Ectodermal cell (in vitro differentiated cells): ENCODE results near the gene TERT.
"Not testable (repeated sequence)": the region's sequence is repeated elsewhere in the genome, so short reads cannot be mapped to it uniquely, and the experiment has no call there.

Experiments used
- H3K27ac ChIP-seq: 2 replicates; pipeline ENCODE4 v1.7.0; 2013; ENCODE audit warnings: mild to moderate bottlenecking, low read depth, low read length; ENCODE audit not compliant: insufficient read depth, poor library complexity, severe bottlenecking
- H3K27me3 ChIP-seq: 2 replicates; pipeline ENCODE4 v1.7.0; 2013; ENCODE audit warnings: mild to moderate bottlenecking, low read length; ENCODE audit not compliant: insufficient read depth, control insufficient read depth, poor library complexity, severe bottlenecking
- H3K36me3 ChIP-seq: one replicate; pipeline ENCODE4 v1.7.0; 2013; ENCODE audit warnings: low read length; ENCODE audit not compliant: control insufficient read depth, insufficient read depth
- H3K4me1 ChIP-seq: one replicate; pipeline ENCODE4 v1.7.0; 2013; ENCODE audit warnings: low read length; ENCODE audit not compliant: control insufficient read depth, insufficient read depth
- H3K4me3 ChIP-seq: 2 replicates; pipeline ENCODE4 v1.7.0; 2013; ENCODE audit warnings: low read depth, low read length, control low read depth; ENCODE audit not compliant: insufficient read depth
- H3K9me3 ChIP-seq: 2 replicates; pipeline ENCODE4 v1.7.0; 2013; ENCODE audit warnings: mild to moderate bottlenecking, low read length, moderate library complexity; ENCODE audit not compliant: control insufficient read depth
- WGBS, 2 experiments: methylation state at CpG; one replicate each; pipeline ENCODE4 v1.1.7; 2013; ENCODE audit warnings: missing lambda C conversion rate in 2 of 2; 5-methylcytosine and 5-hydroxymethylcytosine counted together

The TERT gene

DNA sequence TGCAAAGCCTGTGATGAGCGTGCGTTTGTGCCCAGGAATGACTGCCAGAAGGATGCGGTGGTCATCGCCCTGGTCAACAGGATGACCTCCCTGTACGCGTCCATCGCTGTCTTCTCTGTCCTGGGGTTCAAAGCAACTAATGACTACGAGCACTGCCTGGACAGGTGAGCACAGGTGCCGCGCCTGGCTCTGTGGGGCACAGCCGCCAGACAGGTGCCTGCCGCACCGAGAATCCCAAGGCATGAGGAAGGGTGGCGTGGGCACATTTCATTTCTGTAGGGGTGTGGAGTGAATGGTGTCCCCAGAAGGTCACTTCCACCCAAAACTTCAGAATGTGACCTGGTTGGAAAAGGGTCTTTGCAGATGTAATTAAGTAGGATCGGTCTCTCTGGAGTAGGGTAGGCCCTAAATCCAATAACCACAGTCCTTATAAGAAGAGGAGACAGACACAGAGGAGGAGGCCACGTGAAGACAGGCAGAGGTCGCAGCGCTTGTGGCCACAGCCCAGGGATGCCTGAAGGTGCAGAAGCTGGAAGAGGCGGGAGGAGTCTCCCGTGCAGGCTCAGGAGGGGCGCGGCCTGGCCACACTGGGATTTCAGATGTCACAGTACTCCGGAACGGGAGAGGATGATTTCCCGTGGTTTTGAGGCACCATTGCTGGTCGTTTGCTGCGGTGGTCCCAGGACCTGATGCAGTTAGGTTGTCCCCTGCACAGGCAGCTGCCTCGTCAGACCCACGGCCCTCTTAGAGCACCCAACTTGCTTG, 54.2 kb downstream of the TERT start:
- 90 to 93% methylated on average over 29 of the region's 29 CpGs for WGBS, 2 experiments

DNA sequence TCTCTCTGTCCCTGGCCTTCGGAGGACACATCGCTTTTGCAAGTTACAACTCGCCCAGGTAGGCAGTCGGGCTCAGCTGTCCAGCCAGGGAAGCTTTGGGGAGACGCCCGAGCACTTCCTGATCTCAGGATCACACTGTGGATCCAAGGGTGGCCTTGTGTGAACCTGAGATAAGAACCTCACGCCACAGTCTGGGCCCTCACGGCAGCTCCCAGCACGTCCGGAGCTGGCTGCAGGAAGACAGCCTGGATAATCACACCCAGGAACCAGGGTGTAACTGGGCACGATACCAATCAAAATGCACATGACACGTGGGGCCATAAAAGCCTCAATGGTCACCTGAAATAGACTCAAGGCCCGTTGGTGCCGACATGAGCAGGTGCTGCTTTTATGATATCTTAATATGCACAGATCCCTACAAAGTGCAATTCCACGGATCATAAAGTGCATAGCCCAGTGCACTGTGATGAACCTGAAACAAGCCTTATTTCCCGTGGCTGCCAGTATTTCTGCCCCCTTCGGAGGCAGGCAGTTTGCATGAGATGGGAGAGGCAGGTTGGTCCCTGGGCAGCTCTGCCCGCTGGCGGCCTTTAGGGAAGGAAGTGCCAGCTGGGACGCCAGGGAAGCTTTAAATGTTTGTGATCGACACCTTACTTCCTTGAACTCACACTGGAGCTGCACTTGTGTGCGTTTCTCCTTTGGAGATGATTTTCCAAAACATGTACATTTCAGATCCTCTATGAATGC, 55.2 kb downstream of the TERT start:
- H3K27ac ChIP-seq: no peak overlapping the region
- 91% methylated on average over 22 of the region's 22 CpGs for WGBS, 2 experiments

More for the DNA sequence above, 54.2 kb downstream of the TERT start:
- no peaks in the 10 kb centered on the region for H3K9me3 ChIP-seq
- no peak overlapping the region for H3K4me3 ChIP-seq
- no peaks in the 10 kb centered on the region for H3K4me1 ChIP-seq
- no peaks in the 10 kb centered on the region for H3K36me3 ChIP-seq
- no peak overlapping the region for H3K27ac ChIP-seq
- no peaks in the 10 kb centered on the region for H3K27me3 ChIP-seq

DNA sequence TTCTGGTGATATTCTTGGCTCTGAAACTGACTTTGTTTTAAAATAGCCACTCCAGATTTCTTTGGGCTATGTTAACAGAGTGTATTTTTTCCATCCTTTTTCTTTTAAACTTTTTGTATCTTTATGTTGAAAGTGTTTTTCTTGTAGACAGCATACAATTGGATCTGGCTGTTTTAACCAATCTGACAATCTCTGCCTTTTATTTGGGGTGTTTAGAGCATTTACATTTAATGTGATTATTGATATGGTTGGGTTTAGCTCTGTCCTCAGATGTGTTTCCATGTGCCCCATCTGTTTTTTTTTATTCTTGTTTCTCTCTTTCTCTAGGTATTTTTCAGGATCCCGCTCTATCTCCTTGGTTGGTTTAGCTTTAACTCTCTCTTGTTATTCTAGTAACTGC, 59.0 kb downstream of the TERT start:
- H3K9me3 ChIP-seq: no peaks in the 10 kb centered on the region
- H3K27ac ChIP-seq: no peak overlapping the region
- WGBS, 2 experiments: 100% methylated on average over 1 of the region's 1 CpG
- no peak overlapping the region for H3K4me3 ChIP-seq
- no peaks in the 10 kb centered on the region for H3K36me3 ChIP-seq
- H3K4me1 ChIP-seq: no peaks in the 10 kb centered on the region
- H3K27me3 ChIP-seq: no peaks in the 10 kb centered on the region

More for the DNA sequence above, 55.2 kb downstream of the TERT start:
- Histone ChIP-seq H3K27me3 (no peaks in the 10 kb centered on the region), H3K36me3 (no peaks in the 10 kb centered on the region), H3K4me3 (no peak overlapping the region), H3K4me1 (no peaks in the 10 kb centered on the region), H3K9me3 (no peaks in the 10 kb centered on the region)

DNA sequence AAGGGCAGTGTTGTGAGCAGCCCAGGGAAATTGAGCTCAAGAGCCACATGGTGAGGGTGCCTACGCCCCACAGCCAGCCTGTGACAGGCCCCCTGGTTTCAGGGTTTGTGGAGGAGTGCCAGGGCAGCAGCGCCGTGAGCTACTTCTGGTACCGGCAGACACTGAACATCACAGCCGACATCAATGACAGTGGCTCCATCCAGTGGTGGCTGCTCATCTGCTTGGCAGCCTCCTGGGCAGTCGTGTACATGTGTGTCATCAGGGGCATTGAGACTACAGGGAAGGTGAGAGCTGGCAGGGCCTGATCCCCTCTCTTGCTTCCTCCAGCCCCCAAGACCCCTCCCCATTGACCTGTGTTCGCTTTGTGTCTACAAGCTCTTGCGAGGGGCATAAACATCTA, 59.5 kb downstream of the TERT start:
- Histone ChIP-seq H3K4me3 (no peak overlapping the region), H3K36me3 (no peaks in the 10 kb centered on the region), H3K27me3 (no peaks in the 10 kb centered on the region), H3K4me1 (no peaks in the 10 kb centered on the region), H3K9me3 (no peaks in the 10 kb centered on the region), H3K27ac (no peak overlapping the region)
- WGBS, 2 experiments: 79 to 82% methylated on average over 8 of the region's 8 CpGs

DNA sequence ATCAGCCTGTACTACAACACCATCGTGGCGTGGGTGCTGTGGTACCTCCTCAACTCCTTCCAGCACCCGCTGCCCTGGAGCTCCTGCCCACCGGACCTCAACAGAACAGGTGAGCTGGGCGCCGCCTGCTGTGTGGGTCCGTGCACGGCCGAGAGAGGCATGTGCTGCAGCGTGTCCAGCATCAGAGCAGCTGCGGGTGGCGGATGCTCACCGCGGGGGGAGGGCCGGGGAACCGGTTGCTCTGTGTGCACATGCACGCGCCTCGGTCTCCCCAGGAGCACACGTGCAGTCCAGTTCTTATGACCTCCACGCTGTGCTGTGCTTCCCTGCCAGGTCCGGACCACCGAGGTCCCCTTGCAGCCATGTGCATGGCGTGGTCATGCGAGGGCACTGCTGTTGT, 62.1 kb downstream of the TERT start:
- H3K27me3 ChIP-seq: no peaks in the 10 kb centered on the region
- H3K36me3 ChIP-seq: no peaks in the 10 kb centered on the region
- H3K4me3 ChIP-seq: no peak overlapping the region
- WGBS, 2 experiments: 94 to 95% methylated on average over 25 of the region's 25 CpGs
- no peaks in the 10 kb centered on the region for H3K9me3 ChIP-seq
- no peak overlapping the region for H3K27ac ChIP-seq
- H3K4me1 ChIP-seq: no peaks in the 10 kb centered on the region

DNA sequence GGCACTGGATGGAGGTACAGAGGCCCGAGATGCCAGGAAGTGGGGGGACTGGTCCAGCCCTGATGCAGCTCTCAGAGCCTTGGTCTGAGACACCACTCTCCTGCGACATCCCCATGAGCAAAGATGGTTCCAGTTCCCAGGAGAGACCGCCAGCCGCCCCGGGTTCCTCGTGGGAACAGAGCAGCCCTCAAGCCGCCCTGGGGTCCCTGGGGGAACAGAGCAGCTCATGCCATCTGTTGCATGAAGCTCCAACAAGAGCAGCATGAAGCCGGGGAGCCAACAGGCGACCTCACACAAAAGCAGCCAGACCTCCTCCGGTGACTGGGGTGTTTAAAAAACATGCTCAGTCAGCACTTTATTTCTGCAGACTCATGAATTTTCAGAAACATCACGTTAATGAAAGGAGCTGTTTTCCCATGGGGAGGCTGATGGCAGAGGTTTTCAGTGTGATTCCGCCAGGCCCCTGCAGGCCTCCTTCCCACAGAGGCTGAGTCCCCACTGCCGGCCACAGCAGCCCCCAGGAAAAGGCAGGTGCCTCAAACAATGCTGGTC, 63.4 kb downstream of the TERT start:
- WGBS, 2 experiments: 85 to 86% methylated on average over 13 of the region's 13 CpGs
- H3K4me3 ChIP-seq: no peak overlapping the region
- H3K27ac ChIP-seq: no peak overlapping the region
- no peaks in the 10 kb centered on the region for H3K9me3 ChIP-seq
- no peaks in the 10 kb centered on the region for H3K36me3 ChIP-seq
- H3K4me1 ChIP-seq: no peaks in the 10 kb centered on the region
- H3K27me3 ChIP-seq: no peaks in the 10 kb centered on the region

DNA sequence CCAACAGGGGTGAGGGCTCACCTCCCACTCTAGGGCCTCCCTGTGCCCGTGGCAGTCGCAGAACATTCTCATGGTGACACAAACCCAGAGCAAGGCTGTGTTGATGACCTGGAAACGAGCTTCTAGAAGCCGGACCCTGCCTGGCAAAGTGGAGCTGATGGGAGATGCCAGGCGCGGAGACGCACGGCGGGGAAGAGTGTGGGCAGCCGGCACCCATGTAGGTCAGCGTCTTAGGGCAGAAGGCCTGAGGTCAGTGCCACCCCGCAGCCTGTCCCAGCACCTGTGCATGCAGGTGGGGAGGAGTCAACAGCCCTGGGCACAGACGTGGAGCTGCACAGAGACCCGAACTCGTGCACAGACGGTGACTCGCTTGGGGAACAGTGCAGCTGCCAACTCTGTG, 64.3 kb downstream of the TERT start:
- H3K4me3 ChIP-seq: no peak overlapping the region
- H3K27me3 ChIP-seq: no peaks in the 10 kb centered on the region
- WGBS, 2 experiments: 94 to 96% methylated on average over 17 of the region's 17 CpGs
- no peaks in the 10 kb centered on the region for H3K36me3 ChIP-seq
- no peak overlapping the region for H3K27ac ChIP-seq
- no peaks in the 10 kb centered on the region for H3K9me3 ChIP-seq
- H3K4me1 ChIP-seq: no peaks in the 10 kb centered on the region

DNA sequence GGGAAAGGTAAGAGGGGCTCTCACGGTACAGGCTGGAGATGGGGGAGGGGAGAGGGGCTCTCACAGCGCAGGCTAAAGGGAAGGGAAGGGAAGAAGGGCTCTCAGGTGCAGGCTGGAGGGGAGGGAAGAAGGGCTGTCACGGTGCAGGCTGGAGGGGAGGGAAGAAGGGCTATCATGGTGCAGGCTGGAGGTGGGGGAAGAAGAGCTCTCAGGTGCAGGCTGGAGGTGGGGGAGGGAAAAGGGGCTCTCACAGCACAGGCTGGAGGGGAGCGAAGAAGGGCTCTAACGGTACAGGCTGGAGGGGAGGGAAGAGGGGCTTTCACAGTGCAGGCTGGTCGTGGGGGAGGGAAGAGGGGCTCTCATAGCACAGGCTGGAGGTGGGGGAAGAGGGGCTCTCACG, 65.0 kb downstream of the TERT start:
- Histone ChIP-seq H3K27me3 (no peaks in the 10 kb centered on the region), H3K4me3 (no peak overlapping the region), H3K27ac (no peak overlapping the region), H3K36me3 (no peaks in the 10 kb centered on the region), H3K9me3 (no peaks in the 10 kb centered on the region), H3K4me1 (no peaks in the 10 kb centered on the region)
- 47 to 49% methylated on average over 7 of the region's 7 CpGs for WGBS, 2 experiments

DNA sequence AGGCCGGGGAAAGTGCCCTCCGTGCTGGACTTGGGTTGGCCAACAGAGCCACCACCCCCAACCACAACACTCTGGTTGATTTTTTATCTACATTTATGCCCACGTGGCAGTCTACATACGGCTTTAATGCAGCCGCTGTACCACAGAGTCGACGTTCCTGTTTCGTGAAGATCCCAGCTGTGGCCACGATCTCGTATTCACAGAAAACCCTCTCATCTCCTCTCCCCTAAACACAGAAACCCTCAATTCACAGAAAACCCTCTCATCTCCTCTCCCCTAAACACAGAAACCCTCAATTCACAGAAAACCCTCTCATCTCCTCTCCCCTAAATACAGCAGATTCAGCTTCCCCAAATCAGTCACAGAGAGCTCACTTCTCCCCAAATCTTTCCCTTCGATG, 65.8 kb downstream of the TERT start:
- 88 to 93% methylated on average over 11 of the region's 11 CpGs for WGBS, 2 experiments
- H3K27me3 ChIP-seq, H3K27ac ChIP-seq, H3K4me3 ChIP-seq, H3K4me1 ChIP-seq, H3K9me3 ChIP-seq, H3K36me3 ChIP-seq: not testable (repeated sequence)

DNA sequence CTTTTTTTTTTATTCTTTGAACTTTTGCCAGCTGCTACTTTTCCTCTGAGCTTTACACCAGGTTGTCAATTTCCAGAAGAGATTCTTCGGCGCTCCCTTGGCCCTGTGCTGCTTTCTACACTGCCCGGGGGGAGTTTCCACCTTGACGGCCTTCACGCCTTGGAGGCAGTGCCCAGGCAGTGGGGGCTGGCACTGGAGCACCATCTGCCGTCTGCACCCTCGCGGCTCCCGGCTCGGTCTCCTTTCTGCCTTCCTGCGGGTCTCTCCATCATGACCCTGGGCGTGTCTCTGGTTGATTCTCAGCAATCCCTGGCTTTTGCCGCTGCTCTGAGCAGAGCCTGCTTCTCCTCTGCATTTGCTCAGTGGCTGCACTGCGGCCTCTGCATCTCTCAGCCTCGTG, 66.7 kb downstream of the TERT start:
- Histone ChIP-seq H3K4me3 (no peak overlapping the region), H3K27ac (no peak overlapping the region), H3K9me3 (no peaks in the 10 kb centered on the region), H3K4me1 (no peaks in the 10 kb centered on the region), H3K36me3 (no peaks in the 10 kb centered on the region), H3K27me3 (no peaks in the 10 kb centered on the region)
- WGBS, 2 experiments: 88 to 89% methylated on average over 15 of the region's 15 CpGs
